Measurements from ENCODE around the gene GBP7.

Gene GBP7

DNA sequence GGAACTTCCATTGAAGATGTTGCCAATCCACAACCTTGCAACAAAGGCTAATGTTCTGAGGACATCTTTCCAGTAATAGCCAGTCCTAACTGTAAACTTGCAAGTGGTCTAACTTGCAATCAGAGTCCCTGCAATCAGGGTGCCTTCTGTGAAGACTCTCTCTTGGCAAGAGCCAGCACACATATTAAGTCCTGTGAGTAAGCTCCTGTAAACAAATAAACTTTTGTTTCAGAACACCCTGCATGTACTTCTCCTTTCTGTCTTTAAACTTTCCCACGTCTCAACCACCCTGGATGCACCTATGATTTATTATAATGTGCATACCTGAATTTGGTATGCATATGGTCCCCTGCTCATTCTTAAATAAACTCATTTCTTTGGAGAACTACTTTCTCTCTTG is 9.1 kb downstream of the GBP7 start:
- no peak overlapping the region for H3K9ac ChIP-seq (ENCODE audit: insufficient read length)
- no peaks in the 10 kb centered on the region for H3K9me3 ChIP-seq (ENCODE audit: low read depth, low read length)
- no peak overlapping the region for H3K4me3 ChIP-seq
- no peak for DNase-seq (ENCODE audit: low read depth, low spot score)
- H3K27ac ChIP-seq = no peak overlapping the region
- H3K36me3 ChIP-seq (ENCODE audit: insufficient read depth, low read length) = no peaks in the 10 kb centered on the region
- TF ChIP-seq FOXP2 (optimal IDR thresholded peaks at IDR 0.05; ENCODE audit: control extremely low read depth, extremely low read length, insufficient read depth) (no peak), EZH2 (IDR thresholded peaks at IDR 0.05) (no peak), POLR2AphosphoS5 (IDR thresholded peaks at IDR 0.05; ENCODE audit: borderline replicate concordance, low read depth, low read length) (no peak)

DNA sequence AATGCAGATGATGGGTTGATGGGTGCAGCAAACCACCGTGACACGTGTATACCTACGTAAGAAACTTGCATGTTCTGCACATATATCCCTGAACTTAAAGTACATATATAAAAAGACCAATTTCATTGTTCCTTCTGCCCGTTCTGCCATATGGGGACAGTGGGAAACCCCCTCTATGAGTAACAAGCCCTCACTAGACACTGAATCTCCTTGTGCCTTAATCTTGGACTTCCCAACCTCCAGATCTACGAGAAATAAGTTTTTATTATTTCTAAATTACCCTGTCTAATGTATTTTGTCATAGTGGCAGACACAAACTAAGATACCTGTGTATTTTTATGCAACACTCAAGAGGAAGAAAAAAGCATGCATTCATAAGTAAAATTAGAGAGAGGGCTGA is 10.0 kb downstream of the GBP7 start:
- TF ChIP-seq POLR2AphosphoS5 (IDR thresholded peaks at IDR 0.05; ENCODE audit: borderline replicate concordance, low read depth, low read length) (no peak), EZH2 (IDR thresholded peaks at IDR 0.05) (no peak)
- DNase-seq (ENCODE audit: low read depth, low spot score) = no peak

GRCh38 chr1:89151047-89151446 is 24.8 kb downstream of the GBP7 start:
- H3K9me3 ChIP-seq (ENCODE audit: low read depth, low read length) = no peaks in the 10 kb centered on the region
- TF ChIP-seq POLR2AphosphoS5 (IDR thresholded peaks at IDR 0.05; ENCODE audit: borderline replicate concordance, low read depth, low read length) (no peak), EZH2 (IDR thresholded peaks at IDR 0.05) (no peak), FOXP2 (optimal IDR thresholded peaks at IDR 0.05; ENCODE audit: control extremely low read depth, extremely low read length, insufficient read depth) (no peak)

More for the DNA sequence above, 10.0 kb downstream of the GBP7 start:
- Histone ChIP-seq H3K9ac (ENCODE audit: insufficient read length) (no peak overlapping the region), H3K36me3 (ENCODE audit: insufficient read depth, low read length) (no peaks in the 10 kb centered on the region), H3K4me3 (no peak overlapping the region), H3K9me3 (ENCODE audit: low read depth, low read length) (no peaks in the 10 kb centered on the region), H3K27ac (no peak overlapping the region)

GRCh38 chr1:89149976-89150375 is 25.8 kb downstream of the GBP7 start:
- TF ChIP-seq FOXP2 (optimal IDR thresholded peaks at IDR 0.05; ENCODE audit: control extremely low read depth, extremely low read length, insufficient read depth) (no peak), POLR2AphosphoS5 (IDR thresholded peaks at IDR 0.05; ENCODE audit: borderline replicate concordance, low read depth, low read length) (no peak), EZH2 (IDR thresholded peaks at IDR 0.05) (no peak)
- Histone ChIP-seq H3K9ac (ENCODE audit: insufficient read length) (no peak overlapping the region), H3K4me3 (no peak overlapping the region), H3K27ac (no peak overlapping the region), H3K9me3 (ENCODE audit: low read depth, low read length) (no peaks in the 10 kb centered on the region), H3K36me3 (ENCODE audit: insufficient read depth, low read length) (no peaks in the 10 kb centered on the region)
- no peak for DNase-seq (ENCODE audit: low read depth, low spot score)

More at GRCh38 chr1:89151047-89151446, 24.8 kb downstream of the GBP7 start:
- Histone ChIP-seq H3K4me3 (no peak overlapping the region), H3K36me3 (ENCODE audit: insufficient read depth, low read length) (no peaks in the 10 kb centered on the region), H3K27ac (no peak overlapping the region), H3K9ac (ENCODE audit: insufficient read length) (no peak overlapping the region)
- DNase-seq (ENCODE audit: low read depth, low spot score) = no peak

- no peak for DNase-seq (ENCODE audit: low read depth, low spot score)
- H3K9ac ChIP-seq (ENCODE audit: insufficient read length) = no peak overlapping the region
Measured at GRCh38 chr1:89149229-89149628, 26.6 kb downstream of the GBP7 start.

DNA sequence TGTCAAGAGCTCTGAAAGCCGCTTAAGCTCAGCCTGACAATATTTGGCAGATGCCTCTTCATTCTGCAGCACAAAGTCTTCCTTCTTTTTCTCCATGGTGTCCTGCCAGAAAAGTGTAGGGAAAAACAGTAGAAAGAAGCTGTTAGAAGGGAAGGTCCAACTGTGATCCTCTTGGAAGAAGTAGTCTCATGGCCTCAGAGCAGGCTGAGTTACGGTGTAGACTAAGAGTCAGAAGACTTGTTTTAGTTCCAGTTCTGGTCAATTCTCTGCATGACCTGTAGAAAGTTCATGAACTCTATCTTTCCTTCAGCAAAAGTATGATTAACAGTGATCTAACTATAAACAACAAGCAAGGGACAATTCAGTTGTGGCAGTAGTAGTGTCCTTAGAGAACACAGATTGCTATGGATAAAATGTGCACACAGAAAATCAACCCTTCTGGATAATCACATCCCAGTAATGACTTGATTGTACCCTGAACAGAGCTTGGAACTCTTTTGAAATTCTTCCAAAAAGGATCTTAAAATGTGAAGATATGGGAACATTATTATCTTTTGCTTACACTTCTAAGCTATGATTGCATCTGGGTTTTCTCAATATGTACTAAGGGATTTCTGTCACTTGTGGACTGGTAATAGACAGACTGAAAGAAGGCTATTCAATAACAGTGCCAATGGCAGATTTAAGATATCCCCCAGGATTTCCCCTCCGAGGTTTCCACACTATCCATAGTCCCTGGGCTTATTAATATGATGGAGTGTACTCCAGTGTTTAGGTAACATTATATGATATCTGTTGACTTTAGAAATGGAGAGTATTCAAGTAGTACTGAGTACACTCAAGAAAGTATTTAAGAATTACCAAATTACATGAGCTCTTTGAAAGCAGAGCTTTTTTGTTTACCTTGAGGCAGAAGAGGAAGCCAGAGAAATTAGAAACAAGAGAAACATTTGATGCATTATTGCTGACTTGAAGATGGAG is 27.8 kb downstream of the GBP7 start:
- H3K36me3 ChIP-seq (ENCODE audit: insufficient read depth, low read length) = no peaks in the 10 kb centered on the region
- H3K27ac ChIP-seq = no peak overlapping the region
- H3K4me3 ChIP-seq = no peak overlapping the region
- no peak for DNase-seq (ENCODE audit: low read depth, low spot score)
- no peaks in the 10 kb centered on the region for H3K9me3 ChIP-seq (ENCODE audit: low read depth, low read length)
- TF ChIP-seq POLR2AphosphoS5 (IDR thresholded peaks at IDR 0.05; ENCODE audit: borderline replicate concordance, low read depth, low read length) = no peak
- no peak for TF ChIP-seq FOXP2 (optimal IDR thresholded peaks at IDR 0.05; ENCODE audit: control extremely low read depth, extremely low read length, insufficient read depth)
- no peak for TF ChIP-seq EZH2 (IDR thresholded peaks at IDR 0.05)
- no peak overlapping the region for H3K9ac ChIP-seq (ENCODE audit: insufficient read length)

More at GRCh38 chr1:89149229-89149628, 26.6 kb downstream of the GBP7 start:
- H3K36me3 ChIP-seq (ENCODE audit: insufficient read depth, low read length) = no peaks in the 10 kb centered on the region
- H3K9me3 ChIP-seq (ENCODE audit: low read depth, low read length) = no peaks in the 10 kb centered on the region
- no peak overlapping the region for H3K4me3 ChIP-seq
- TF ChIP-seq FOXP2 (optimal IDR thresholded peaks at IDR 0.05; ENCODE audit: control extremely low read depth, extremely low read length, insufficient read depth) = no peak
- TF ChIP-seq POLR2AphosphoS5 (IDR thresholded peaks at IDR 0.05; ENCODE audit: borderline replicate concordance, low read depth, low read length) = no peak
- no peak for TF ChIP-seq EZH2 (IDR thresholded peaks at IDR 0.05)
- no peak overlapping the region for H3K27ac ChIP-seq

DNA sequence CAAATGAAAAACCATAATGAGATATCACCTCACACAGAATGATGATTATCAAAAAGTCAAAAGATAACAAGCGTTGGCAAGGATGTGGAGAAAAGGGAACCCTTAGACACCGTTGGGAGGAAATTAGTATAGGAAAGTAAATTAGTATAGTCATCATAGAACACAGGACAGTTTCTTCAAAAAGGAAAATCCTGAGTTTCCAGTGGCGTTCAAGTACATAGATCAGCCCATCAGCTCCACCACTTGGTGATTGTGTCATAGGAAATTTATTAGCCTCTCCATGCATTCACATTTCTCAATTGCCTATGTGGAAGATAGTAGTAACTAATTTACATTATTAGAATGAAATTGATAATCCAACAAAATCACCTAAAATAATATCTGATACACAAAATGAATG is 29.1 kb downstream of the GBP7 start:
- no peak overlapping the region for H3K4me3 ChIP-seq
- no peaks in the 10 kb centered on the region for H3K36me3 ChIP-seq (ENCODE audit: insufficient read depth, low read length)
- no peak for DNase-seq (ENCODE audit: low read depth, low spot score)
- no peaks in the 10 kb centered on the region for H3K9me3 ChIP-seq (ENCODE audit: low read depth, low read length)
- TF ChIP-seq FOXP2 (optimal IDR thresholded peaks at IDR 0.05; ENCODE audit: control extremely low read depth, extremely low read length, insufficient read depth) (no peak), EZH2 (IDR thresholded peaks at IDR 0.05) (no peak), POLR2AphosphoS5 (IDR thresholded peaks at IDR 0.05; ENCODE audit: borderline replicate concordance, low read depth, low read length) (no peak)
- no peak overlapping the region for H3K9ac ChIP-seq (ENCODE audit: insufficient read length)
- no peak overlapping the region for H3K27ac ChIP-seq

DNA sequence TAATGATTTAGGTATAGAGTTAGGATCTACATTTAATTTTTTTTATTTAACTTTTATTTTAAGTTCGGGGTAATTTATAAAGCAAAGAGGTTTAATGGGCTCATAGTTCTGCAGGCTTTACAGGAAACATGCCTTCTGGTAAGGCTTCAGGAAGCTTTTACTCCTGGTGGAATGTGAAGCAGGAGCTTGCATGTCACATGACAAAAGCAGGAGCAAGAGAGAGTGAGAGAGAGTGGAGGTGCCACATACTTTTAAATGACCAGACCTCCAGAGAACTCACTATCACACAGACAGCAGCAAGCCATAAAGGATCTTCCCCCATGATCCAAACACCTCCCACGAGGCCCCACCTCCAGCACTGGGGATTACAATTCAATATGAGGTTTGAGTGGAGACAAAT is 32.3 kb downstream of the GBP7 start:
- Histone ChIP-seq H3K27ac (no peak overlapping the region), H3K36me3 (ENCODE audit: insufficient read depth, low read length) (no peaks in the 10 kb centered on the region), H3K9me3 (ENCODE audit: low read depth, low read length) (no peaks in the 10 kb centered on the region), H3K9ac (ENCODE audit: insufficient read length) (no peak overlapping the region), H3K4me3 (no peak overlapping the region)
- DNase-seq (ENCODE audit: low read depth, low spot score) = no peak
- TF ChIP-seq EZH2 (IDR thresholded peaks at IDR 0.05) = no peak
- no peak for TF ChIP-seq FOXP2 (optimal IDR thresholded peaks at IDR 0.05; ENCODE audit: control extremely low read depth, extremely low read length, insufficient read depth)
- no peak for TF ChIP-seq POLR2AphosphoS5 (IDR thresholded peaks at IDR 0.05; ENCODE audit: borderline replicate concordance, low read depth, low read length)
